ENCODE data around the gene TBC1D5. TPM values are rescaled to one million over a fixed set of nuclear protein-coding genes. Genes with fewer than 3 reads are reported as not detected.
"Not testable (repeated sequence)": the region's sequence is repeated elsewhere in the genome, so short reads cannot be mapped to it uniquely, and the experiment has no call there.

TBC1D5 gene
- total RNA-seq, 1 experiment from 2014 or later = 30.4 TPM

DNA sequence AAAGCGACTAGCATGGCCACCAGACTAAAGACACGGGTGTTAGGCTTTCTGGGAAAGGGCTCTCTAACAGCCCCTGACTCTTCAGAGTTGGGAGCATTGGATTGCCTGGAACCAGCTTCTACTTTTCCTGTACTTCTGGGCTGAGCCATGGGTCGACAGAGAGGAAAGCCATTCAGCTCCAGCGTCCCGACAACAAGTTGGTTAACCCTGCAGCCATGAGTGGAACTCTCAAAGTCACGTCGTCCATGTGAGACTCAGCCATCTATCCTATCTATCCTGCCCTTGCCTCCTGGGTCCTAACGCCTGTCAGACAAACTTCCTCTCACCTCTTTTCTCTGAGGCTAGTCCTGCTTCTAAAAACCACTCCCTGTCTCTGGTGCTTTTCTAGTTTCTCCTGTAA is 32.6 kb upstream of the TBC1D5 start:
- in situ Hi-C loops (cut with HindIII; ENCODE audit: low pct_unique_long_range_greater_than_20kb, low sequenced_read_pairs) = no loop called here
- ATAC-seq = no peak

DNA sequence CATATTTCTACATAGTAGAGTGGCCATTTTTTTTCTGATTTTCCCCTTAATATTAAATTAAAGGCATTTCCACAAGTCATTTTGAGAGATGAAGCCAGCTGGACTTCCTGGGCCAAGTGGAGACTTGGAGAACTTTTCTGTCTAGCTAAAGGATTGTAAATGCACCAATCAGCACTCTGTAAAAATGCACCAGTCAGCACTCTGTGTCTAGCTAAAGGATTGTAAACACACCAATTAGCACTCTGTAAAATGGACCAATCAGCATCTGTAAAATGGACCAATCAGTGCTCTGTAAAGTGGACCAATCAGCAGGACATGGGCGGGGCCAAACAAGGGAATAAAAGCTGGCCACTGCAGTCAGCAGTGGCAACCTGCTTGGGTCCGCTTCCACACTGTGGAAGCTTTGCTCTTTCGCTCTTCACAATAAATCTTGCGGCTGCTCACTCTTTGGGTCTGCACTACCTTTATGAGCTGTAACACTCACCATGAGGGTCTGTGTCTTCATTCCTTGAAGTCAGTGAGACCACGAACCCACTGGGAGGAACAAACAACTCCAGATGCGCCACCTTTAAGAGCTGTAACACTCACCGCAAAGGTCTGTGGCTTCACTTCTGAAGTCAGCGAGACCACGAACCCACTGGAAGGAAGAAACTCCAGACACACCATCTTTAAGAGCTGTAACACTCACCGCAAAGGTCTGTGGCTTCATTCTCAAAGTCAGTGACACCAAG is 31.9 kb upstream of the TBC1D5 start:
- H3K27me3 ChIP-seq (ENCODE audit: control insufficient read depth, insufficient read depth, low read length); in situ Hi-C loops (cut with HindIII; ENCODE audit: low pct_unique_long_range_greater_than_20kb, low sequenced_read_pairs); H3K9me3 ChIP-seq (ENCODE audit: control insufficient read depth, insufficient read depth, low read depth, low read length); ATAC-seq; H3K27ac ChIP-seq (ENCODE audit: low read length); POLR2A ChIA-PET; DNase-seq (ENCODE audit: low read depth, low spot score); BruUV-seq (replicated peaks); intact Hi-C loops (cut with micrococcal nuclease; ENCODE audit: unreplicated experiment); CTCF ChIA-PET; H3K36me3 ChIP-seq (ENCODE audit: control insufficient read depth, insufficient read depth, low read length); H3K4me1 ChIP-seq (ENCODE audit: control insufficient read depth, insufficient read depth, low read length); H3K4me3 ChIP-seq (ENCODE audit: low read depth in 2 of 2, low read length in 2 of 2): not testable (repeated sequence)

More for the DNA sequence above, 32.6 kb upstream of the TBC1D5 start:
- H3K4me1 ChIP-seq (ENCODE audit: control insufficient read depth, insufficient read depth, low read length) = no peaks in the 10 kb centered on the region
- CTCF ChIA-PET = no interaction called here
- no peak overlapping the region for H3K27ac ChIP-seq (ENCODE audit: low read length)
- intact Hi-C loops (cut with micrococcal nuclease; ENCODE audit: unreplicated experiment) = no loop called here
- no TSS peak for BruUV-seq (replicated peaks)
- POLR2A ChIA-PET = no interaction called here
- no peaks in the 10 kb centered on the region for H3K27me3 ChIP-seq (ENCODE audit: control insufficient read depth, insufficient read depth, low read length)
- TF ChIP-seq POLR2AphosphoS5 (IDR thresholded peaks at IDR 0.05; ENCODE audit: low read depth, low read length) = no peak
- no peak for TF ChIP-seq TCF7L2 (IDR thresholded peaks at IDR 0.05; ENCODE audit: low read depth, low read length)
- TF ChIP-seq, protein P1, sequence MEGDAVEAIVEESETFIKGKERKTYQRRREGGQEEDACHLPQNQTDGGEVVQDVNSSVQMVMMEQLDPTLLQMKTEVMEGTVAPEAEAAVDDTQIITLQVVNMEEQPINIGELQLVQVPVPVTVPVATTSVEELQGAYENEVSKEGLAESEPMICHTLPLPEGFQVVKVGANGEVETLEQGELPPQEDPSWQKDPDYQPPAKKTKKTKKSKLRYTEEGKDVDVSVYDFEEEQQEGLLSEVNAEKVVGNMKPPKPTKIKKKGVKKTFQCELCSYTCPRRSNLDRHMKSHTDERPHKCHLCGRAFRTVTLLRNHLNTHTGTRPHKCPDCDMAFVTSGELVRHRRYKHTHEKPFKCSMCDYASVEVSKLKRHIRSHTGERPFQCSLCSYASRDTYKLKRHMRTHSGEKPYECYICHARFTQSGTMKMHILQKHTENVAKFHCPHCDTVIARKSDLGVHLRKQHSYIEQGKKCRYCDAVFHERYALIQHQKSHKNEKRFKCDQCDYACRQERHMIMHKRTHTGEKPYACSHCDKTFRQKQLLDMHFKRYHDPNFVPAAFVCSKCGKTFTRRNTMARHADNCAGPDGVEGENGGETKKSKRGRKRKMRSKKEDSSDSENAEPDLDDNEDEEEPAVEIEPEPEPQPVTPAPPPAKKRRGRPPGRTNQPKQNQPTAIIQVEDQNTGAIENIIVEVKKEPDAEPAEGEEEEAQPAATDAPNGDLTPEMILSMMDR (IDR thresholded peaks at IDR 0.05) = no peak
- TF ChIP-seq SIN3A (IDR thresholded peaks at IDR 0.05; ENCODE audit: borderline replicate concordance, insufficient read depth, low read depth, low read length) = no peak
- TF ChIP-seq, protein P2, sequence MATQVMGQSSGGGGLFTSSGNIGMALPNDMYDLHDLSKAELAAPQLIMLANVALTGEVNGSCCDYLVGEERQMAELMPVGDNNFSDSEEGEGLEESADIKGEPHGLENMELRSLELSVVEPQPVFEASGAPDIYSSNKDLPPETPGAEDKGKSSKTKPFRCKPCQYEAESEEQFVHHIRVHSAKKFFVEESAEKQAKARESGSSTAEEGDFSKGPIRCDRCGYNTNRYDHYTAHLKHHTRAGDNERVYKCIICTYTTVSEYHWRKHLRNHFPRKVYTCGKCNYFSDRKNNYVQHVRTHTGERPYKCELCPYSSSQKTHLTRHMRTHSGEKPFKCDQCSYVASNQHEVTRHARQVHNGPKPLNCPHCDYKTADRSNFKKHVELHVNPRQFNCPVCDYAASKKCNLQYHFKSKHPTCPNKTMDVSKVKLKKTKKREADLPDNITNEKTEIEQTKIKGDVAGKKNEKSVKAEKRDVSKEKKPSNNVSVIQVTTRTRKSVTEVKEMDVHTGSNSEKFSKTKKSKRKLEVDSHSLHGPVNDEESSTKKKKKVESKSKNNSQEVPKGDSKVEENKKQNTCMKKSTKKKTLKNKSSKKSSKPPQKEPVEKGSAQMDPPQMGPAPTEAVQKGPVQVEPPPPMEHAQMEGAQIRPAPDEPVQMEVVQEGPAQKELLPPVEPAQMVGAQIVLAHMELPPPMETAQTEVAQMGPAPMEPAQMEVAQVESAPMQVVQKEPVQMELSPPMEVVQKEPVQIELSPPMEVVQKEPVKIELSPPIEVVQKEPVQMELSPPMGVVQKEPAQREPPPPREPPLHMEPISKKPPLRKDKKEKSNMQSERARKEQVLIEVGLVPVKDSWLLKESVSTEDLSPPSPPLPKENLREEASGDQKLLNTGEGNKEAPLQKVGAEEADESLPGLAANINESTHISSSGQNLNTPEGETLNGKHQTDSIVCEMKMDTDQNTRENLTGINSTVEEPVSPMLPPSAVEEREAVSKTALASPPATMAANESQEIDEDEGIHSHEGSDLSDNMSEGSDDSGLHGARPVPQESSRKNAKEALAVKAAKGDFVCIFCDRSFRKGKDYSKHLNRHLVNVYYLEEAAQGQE (IDR thresholded peaks at IDR 0.05; ENCODE audit: insufficient read depth in 1 of 2, low read depth in 2 of 2, low read length in 1 of 2) = no peak
- H3K4me3 ChIP-seq (ENCODE audit: low read depth in 2 of 2, low read length in 2 of 2) = no peak overlapping the region
- H3K36me3 ChIP-seq (ENCODE audit: control insufficient read depth, insufficient read depth, low read length) = no peaks in the 10 kb centered on the region
- no peaks in the 10 kb centered on the region for H3K9me3 ChIP-seq (ENCODE audit: control insufficient read depth, insufficient read depth, low read depth, low read length)
- no peak for DNase-seq (ENCODE audit: low read depth, low spot score)

DNA sequence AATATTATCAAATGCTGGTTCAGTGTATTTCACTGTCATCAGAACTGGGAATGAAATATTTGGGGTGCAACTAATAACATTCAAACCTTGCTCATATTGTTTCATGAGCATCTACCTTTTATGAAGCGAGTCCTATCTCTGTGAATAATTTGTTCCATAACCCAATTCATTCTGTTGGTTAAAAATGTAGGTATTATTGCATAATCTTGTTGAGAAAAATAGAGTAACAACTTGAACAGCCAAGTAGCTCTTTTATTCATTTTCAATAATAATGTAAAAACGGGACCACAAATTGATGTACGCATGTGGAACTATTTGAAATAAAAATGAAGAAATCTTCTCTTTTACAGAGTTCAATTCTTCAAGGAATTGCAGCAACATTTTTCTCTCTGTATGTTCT is 30.1 kb upstream of the TBC1D5 start:
- Histone ChIP-seq H3K36me3 (ENCODE audit: control insufficient read depth, insufficient read depth, low read length) (no peaks in the 10 kb centered on the region), H3K27me3 (ENCODE audit: control insufficient read depth, insufficient read depth, low read length) (no peaks in the 10 kb centered on the region), H3K4me1 (ENCODE audit: control insufficient read depth, insufficient read depth, low read length) (no peaks in the 10 kb centered on the region), H3K4me3 (ENCODE audit: low read depth in 2 of 2, low read length in 2 of 2) (no peak overlapping the region), H3K9me3 (ENCODE audit: control insufficient read depth, insufficient read depth, low read depth, low read length) (no peaks in the 10 kb centered on the region), H3K27ac (ENCODE audit: low read length) (no peak overlapping the region)
- intact Hi-C loops (cut with micrococcal nuclease; ENCODE audit: unreplicated experiment) (no loop called here), in situ Hi-C loops (cut with HindIII; ENCODE audit: low pct_unique_long_range_greater_than_20kb, low sequenced_read_pairs) (no loop called here)
- no peak for DNase-seq (ENCODE audit: low read depth, low spot score)
- no peak for ATAC-seq
- ChIA-PET CTCF (no interaction called here), POLR2A (interaction anchor here (0.7 kb wide), 1 partner anchor 1397 kb away, joined by 4 read pairs; no protein-coding TSS in a partner anchor)
- no peak for TF ChIP-seq TCF7L2 (IDR thresholded peaks at IDR 0.05; ENCODE audit: low read depth, low read length)
- no peak for TF ChIP-seq POLR2AphosphoS5 (IDR thresholded peaks at IDR 0.05; ENCODE audit: low read depth, low read length)
- no peak for TF ChIP-seq SIN3A (IDR thresholded peaks at IDR 0.05; ENCODE audit: borderline replicate concordance, insufficient read depth, low read depth, low read length)
- TF ChIP-seq, protein P1 (IDR thresholded peaks at IDR 0.05) = no peak
- TF ChIP-seq, protein P2 (IDR thresholded peaks at IDR 0.05; ENCODE audit: insufficient read depth in 1 of 2, low read depth in 2 of 2, low read length in 1 of 2) = no peak
- BruUV-seq (replicated peaks) = no TSS peak

Measured in Panc1 (cell line).